Activated CD8-positive, alpha-beta T cell treated with anti-CD3 and anti-CD28 coated beads for 36 hours (primary cell): ENCODE measurements around the gene FZD2. TPM values are rescaled to one million over a fixed set of nuclear protein-coding genes. Genes with fewer than 3 reads are reported as not detected.

ENCODE experiments used
- ATAC-seq: fragments of 200-7000 bp; cut with Tn5 transposase; one replicate; pipeline ENCODE4 v1.10.0; 2021; ENCODE audit warnings: mild to moderate bottlenecking, moderate library complexity
- CTCF ChIA-PET: fragments of 350-600 bp; sonication (Branson Sonifier 250); formaldehyde crosslinking; loops from one replicate; lab custom pipeline; 2021; ENCODE audit warnings: antibody characterized with exemption; lab: Charles Lee
- POLR2A ChIA-PET: fragments of 350-600 bp; sonication (Branson Sonifier 250); formaldehyde crosslinking; loops from one replicate; lab custom pipeline; 2021; ENCODE audit warnings: antibody characterized with exemption; lab: Charles Lee
- DNase-seq: peaks from one replicate; pipeline ENCODE4 v3.0.0-alpha.2; 2020
- H3K27ac Mint-ChIP-seq: one replicate; pipeline ENCODE4 v1.8.0; 2021; ENCODE audit warnings: mild to moderate bottlenecking, mixed read lengths
- H3K27me3 Mint-ChIP-seq: one replicate; pipeline ENCODE4 v1.8.0; 2021; ENCODE audit warnings: mixed read lengths
- H3K36me3 Mint-ChIP-seq: one replicate; pipeline ENCODE4 v1.8.0; 2021; ENCODE audit warnings: low read depth, mixed read lengths
- H3K4me1 Mint-ChIP-seq: one replicate; pipeline ENCODE4 v1.8.0; 2021; ENCODE audit warnings: low read depth, mixed read lengths
- H3K4me3 Mint-ChIP-seq: one replicate; pipeline ENCODE4 v1.8.0; 2021; ENCODE audit warnings: mild to moderate bottlenecking, moderate library complexity, mixed read lengths
- H3K9me3 Mint-ChIP-seq: one replicate; pipeline ENCODE4 v1.8.0; 2021; ENCODE audit warnings: mixed read lengths
- CTCF ChIP-seq: fragments of 200-600 bp; IDR thresholded peaks from one replicate; pipeline ENCODE4 v1.8.0; 2022; ENCODE audit warnings: antibody characterized with exemption, mild to moderate bottlenecking
- intact Hi-C: fragments of 100-400 bp; cut with micrococcal nuclease; formaldehyde crosslinking; loops from one replicate; pipeline ENCODE4 v1.10.0; 2022
- total RNA-seq, 2 experiments: library from RNA; stranded (reverse); gene quantifications; one replicate each; pipeline ENCODE4 v1.2.3, GENCODE V29; 2021

FZD2 gene
- total RNA-seq, 2 experiments from 2014 or later: 0.16 to 0.22 TPM

GRCh38 chr17:44604116-44604761 lies 47.0 kb downstream of the FZD2 start:
- Mint-ChIP-seq H3K36me3 (no peaks in the 10 kb centered on the region), H3K4me3 (no peak overlapping the region), H3K9me3 (no peaks in the 10 kb centered on the region), H3K27ac (no peak overlapping the region), H3K27me3 (peaks cover 6% of the 10 kb centered on the region), H3K4me1 (no peaks in the 10 kb centered on the region)
- DNase-seq (no peak), ATAC-seq (no peak)
- TF ChIP-seq CTCF: no peak
- intact Hi-C loops: no loop called here
- POLR2A ChIA-PET: no interaction called here
- CTCF ChIA-PET: no interaction called here

- ATAC-seq (no peak), DNase-seq (no peak)
- Mint-ChIP-seq H3K36me3 (no peaks in the 10 kb centered on the region), H3K27ac (no peak overlapping the region), H3K27me3 (peaks cover 6% of the 10 kb centered on the region), H3K9me3 (no peaks in the 10 kb centered on the region), H3K4me3 (no peak overlapping the region), H3K4me1 (no peaks in the 10 kb centered on the region)
- ChIA-PET POLR2A (no interaction called here), CTCF (no interaction called here)
- intact Hi-C loops: no loop called here
- TF ChIP-seq CTCF: no peak
Measured at GRCh38 chr17:44604768-44605485, 47.6 kb downstream of the FZD2 start.

- intact Hi-C loops: no loop called here
- DNase-seq (no peak), ATAC-seq (no peak)
- TF ChIP-seq CTCF: no peak
- H3K27me3 Mint-ChIP-seq: peaks cover 11% of the 10 kb centered on the region
- ChIA-PET POLR2A (no interaction called here), CTCF (interaction anchor here (3.8 kb wide), 1 partner anchor 73 kb away, joined by 9 read pairs; no protein-coding TSS in a partner anchor)
- H3K36me3 Mint-ChIP-seq: no peaks in the 10 kb centered on the region
- H3K4me3 Mint-ChIP-seq: no peak overlapping the region
- no peaks in the 10 kb centered on the region for H3K4me1 Mint-ChIP-seq
- no peak overlapping the region for H3K27ac Mint-ChIP-seq
- H3K9me3 Mint-ChIP-seq: no peaks in the 10 kb centered on the region
Measured at GRCh38 chr17:44606658-44607057, 49.4 kb downstream of the FZD2 start.

- Mint-ChIP-seq H3K4me1 (no peaks in the 10 kb centered on the region), H3K27ac (no peak overlapping the region), H3K36me3 (no peaks in the 10 kb centered on the region), H3K9me3 (no peaks in the 10 kb centered on the region), H3K27me3 (peaks cover 8% of the 10 kb centered on the region), H3K4me3 (no peak overlapping the region)
- DNase-seq (no peak), ATAC-seq (no peak)
- ChIA-PET CTCF (interaction anchor here (3.8 kb wide), 1 partner anchor 75 kb away, joined by 9 read pairs; no protein-coding TSS in a partner anchor), POLR2A (no interaction called here)
- intact Hi-C loops: no loop called here
- no peak for TF ChIP-seq CTCF
Measured at GRCh38 chr17:44607836-44608690, 50.8 kb downstream of the FZD2 start.
